ENCODE measurements around the gene IL17RC.

Gene IL17RC

DNA sequence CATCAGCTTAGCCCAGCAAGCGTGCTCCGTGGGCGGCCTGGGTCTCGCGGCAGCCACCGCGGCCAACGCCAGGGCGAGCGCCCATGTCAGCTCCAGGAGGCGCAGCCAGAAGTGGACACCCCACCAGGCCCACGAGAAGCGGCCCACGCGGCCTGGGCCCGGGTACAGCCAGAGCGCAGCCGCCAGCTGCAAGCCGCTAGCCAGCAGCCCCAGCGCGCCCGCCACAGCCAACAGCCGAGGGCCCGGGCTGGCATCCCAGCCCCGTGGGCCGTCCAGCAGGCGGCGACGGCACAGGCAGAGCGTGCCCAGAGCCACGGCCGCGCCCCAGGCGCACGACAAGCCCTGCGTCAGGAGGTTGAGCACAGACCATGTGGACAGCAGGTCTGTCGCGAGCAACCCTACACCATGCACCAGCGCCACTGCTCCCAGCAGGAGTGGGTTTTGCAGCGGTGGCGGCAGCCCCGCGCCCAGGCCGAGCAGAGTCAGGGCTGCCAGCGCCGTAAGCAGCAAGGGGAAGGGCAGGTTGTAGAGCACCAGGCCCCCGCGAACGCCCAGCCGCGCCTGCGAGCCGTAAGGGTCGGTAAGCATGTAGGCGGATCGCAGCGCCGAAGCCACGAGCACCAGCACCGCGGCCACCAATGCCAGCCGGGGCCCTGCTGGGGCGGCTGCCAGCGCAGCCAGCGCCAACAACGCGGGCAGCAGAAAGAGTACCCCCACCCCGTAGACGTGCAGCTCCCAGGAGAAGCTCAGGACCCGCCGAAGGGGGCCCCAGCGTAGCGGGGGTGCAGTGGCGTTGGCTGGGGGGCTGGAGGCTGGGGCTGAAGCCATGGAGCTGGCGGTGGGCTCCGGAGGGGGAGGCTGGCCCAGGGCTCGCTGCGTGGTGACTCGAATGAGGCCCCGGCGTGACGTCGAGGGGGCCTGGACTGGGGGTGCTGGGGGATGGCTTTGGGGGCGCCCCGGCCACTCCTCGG lies 30.4 kb downstream of the IL17RC start:
- no peak for DNase-seq

DNA sequence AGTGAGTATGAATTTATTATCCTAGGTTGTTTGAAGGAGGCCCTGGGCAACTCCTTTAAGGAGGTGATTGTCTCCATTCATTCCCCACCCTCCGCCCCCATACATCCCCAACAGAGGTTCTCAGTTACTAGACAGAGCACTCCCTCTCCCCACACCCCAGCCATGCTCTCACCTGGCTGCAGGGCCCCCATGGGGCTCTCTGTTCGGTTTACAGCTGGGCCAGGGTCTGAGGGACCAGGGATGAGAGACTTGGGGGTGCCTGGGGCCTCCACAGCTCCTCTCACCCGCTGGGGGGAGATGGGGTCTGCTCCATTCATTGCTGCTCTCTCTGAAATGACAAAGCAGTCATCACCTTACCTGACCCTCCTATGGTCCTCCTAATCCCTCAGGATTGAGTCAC lies 31.7 kb downstream of the IL17RC start:
- DNase-seq, result no peak

DNA sequence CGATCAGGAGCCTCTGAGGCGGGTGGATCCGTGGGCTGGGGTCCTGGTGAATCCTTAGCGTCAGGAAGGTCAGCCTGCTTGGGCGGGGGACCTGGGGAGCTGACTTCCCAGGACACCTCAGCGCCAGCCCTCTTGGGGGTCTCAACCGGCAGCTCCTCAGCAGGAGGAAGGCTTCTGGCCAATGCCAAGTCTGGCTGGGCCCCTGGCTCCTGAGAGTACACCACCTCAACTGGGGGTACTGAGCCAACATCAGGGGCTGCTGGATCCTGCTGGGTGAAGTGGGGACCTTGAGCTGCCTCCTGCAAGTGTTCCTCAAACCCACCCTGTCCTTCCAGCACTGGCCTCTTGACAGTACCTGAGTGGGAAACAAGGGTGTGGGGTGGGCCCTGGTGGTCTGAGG lies 32.2 kb downstream of the IL17RC start:
- DNase-seq, result no peak

DNA sequence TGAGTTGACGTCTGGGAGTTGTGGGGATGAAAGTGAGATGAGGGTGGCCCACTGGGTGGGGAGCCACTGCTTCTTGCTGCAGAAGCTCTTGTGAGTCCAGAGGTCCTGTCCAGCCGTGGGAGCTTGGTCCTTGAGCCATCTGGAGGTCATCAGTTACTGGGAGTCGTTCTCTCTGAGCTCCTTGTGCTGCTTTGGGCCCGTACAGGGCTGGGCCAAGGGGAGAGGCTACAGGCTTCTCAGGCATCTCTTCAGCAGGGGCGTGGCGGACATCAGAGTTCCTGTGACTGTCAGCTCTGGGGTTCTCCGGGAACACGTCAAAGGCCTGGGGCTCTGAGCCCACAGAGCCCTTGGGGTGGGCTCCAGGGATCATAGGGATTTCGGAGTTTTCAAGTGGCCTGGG lies 32.7 kb downstream of the IL17RC start:
- DNase-seq, result no peak

DNA sequence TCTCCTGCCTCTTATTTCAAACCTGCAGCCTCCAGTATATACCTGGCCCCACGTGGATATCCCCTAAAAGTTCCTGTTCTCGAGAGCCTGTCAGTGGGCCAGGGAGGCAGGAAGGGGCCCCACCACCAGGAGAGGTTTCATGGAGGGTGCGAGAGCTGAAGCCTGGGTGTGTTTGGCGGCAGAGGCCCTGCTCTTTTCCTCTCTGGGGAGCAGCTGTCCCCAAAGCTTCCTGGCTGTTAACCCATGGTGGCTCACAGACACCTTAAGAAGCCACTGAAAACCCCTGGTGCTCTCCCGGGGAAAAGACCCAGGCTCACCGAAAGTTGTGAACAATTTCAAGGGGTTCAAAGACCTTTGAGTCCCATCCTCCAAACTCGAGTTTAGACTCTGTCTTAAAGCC lies 34.2 kb downstream of the IL17RC start:
- DNase-seq, result no peak

DNA sequence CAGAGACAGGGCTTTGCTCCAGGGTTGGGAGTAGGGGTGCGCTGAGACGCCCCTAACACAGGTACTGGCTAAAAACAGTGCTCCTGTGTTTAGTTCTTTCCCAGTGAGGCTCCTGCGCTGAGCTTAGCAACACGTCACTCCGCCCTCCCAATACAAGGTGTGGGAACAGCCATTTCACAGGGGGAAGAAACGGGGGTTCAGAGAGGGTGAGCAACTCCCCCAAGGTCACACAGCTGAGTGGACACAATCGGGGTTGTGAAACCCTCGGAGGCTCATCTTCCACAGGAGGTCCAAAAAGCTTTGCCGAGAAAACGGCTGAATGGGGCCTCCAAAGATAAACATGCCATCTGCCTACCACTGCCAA lies 34.7 kb downstream of the IL17RC start:
- no peak for DNase-seq

DNA sequence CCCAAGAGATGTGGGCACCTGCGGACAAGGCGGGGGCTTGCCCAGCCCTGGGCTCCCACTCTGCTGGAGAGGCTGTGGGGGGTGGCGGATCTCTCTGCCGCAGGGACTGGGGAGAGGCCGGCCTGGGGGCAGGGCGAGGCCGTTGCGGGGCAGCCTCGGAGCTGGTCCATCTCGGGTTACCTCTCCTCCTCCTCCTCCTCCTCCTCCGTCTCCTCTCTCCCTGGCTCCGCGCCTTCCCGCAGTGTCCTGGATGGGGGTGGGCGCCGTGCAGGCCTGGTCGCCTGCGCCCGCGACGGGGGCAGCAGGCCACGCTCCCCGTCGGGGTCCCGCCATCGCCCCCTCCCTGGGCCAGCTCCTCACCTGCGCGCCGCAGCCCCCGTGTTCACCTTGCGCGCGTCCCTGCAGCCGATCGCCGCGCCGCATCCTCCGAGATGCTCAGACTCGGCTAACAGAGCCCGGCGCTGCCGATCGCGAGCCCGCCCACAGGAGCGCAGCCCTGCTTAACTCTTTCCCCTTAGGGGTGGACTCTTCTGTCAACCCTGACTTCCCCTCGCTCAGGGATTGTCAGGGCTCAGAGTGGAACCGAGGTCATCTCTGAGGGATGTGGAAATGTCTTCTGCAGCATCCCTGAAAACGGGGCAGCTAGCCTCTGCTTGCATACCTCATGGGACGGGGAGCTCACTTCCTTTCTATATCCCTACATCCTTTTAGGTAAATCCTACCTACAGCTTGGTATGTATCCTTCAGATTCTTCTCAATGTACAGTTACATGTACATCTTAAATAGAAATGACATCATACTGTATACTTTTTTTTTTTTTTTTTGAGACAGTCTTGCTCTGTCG lies 35.3 kb downstream of the IL17RC start, which contains the start of gene PRRT3:
TSS of gene PRRT3 (minus strand) at position 447 of the 844 bp plus-strand sequence. CDS start 2,293 bp downstream, outside the sequence.
- DNase-seq, result peak; percentile 36

DNA sequence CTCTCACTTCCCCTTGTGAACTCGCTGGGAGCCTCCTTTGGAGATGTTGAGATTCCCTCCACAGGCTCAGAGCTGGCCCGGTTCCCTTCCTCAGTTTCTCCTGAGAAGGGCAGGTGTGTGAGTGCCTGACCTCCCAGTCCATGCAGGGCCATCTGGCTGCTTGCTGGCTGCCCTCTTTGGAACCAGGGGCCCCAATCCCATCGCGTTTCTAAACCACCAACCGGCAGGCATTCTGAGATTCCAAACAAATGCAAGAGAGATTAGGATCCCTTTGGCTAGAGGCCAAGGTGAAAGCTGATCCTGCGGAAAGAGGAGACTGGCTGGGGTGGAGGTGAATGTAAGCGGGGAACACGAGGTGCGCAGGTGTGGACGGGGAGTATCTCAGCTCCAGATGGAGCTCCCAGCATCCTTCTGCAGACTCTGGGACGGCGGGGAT lies 38.2 kb downstream of the IL17RC start:
- no peak for DNase-seq

DNA sequence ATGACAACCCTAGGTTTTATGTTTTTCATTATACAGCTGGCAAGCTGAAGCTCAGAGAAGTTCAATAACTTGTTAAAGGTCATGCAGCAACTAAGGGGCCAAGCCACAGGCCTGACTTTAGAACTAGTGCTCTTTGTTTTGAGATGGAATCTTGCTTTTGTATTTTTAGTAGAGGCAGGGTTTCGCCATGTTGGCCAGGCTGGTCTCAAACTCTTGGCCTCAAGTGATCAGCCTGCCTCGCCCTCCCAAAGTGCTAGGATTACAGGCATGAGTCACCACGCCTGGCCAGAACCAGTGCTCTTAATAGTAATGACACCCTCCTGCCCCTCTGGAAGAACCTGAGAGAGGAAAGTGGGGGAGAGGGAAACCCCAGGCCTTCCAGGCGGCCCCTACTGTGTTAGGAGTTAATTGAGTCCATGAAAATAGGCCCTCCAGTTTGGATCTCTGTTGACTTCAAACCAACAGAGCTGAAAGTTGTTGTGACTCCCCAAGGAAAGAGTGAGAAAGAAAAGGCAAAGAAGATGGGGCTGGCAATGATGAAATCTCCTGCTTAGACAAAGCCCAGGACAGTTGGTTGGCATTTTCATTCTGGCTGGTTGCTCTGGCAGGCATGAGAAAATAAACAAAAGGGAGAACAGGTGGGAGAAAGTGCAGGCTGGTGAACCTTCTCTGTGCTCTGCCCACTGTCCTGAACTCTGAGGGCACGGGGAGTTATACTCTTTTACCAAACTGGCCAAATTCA lies 38.9 kb downstream of the IL17RC start:
- DNase-seq, result no peak

DNA sequence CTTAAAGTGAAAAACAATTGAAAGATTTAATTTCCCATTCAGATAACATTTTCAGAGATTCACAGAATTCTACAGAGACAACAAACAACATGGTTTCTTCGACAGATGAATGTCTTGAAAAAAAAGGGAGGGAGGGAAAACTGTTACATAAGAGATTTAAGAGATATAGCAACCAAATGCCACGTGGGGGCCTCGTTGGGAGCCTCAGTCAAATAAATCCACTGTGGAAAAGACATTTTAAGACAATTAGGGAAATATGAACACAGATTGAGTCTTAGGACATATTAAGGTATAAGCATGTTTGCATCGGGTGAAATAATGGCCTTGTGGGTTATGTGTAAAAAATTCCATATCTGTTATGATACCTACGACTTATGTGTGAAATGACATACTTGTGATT lies 40.3 kb downstream of the IL17RC start:
- DNase-seq, result no peak

DNA sequence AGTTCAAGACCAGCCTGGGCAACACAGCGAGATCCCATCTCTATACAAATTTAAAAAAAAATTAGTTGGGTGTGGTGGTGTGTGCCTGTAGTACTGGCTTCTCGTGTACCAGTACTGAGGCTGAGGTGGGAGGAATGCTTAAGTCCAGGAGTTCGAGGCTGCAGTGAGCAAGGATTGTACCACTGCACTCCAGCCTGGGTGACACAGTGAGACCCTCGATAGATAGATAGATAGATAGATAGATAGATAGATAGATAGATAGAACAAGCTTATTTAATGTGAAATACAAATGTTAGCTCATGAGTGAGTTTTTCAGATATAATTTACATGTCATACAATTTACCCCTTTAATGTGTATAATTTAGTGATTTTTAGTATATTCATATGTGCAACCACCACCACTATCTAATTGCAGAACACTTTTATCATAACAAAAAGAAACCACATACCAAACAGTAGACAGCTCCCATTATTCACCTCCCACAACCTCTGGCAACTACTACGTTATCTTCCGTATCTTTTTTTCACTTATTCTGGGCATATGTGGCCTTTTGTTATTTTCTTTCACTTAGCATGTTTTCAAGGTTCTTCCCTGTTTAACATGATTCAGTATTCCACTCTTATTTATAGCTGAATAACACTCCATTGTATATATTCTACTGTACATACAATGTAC lies 48.4 kb downstream of the IL17RC start:
- no peak for DNase-seq

DNA sequence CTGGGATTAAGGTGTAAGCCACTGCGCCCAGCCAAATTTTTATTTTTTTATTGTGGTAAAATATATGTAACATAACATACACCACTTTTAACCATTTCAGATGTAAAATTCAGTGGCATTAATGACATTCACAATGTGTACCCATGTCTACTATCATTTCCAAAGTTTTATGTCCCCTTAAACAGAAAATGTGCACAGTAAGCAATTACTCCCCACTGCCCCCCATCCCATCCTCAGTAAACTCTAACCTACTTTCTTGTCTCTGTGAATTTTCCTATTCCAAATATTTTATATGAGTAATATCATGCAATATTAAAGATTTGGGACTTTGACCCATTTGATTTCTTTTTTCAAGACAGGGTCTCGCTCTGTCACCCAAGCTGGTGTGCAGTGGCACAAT lies 49.9 kb downstream of the IL17RC start:
- no peak for DNase-seq

DNA sequence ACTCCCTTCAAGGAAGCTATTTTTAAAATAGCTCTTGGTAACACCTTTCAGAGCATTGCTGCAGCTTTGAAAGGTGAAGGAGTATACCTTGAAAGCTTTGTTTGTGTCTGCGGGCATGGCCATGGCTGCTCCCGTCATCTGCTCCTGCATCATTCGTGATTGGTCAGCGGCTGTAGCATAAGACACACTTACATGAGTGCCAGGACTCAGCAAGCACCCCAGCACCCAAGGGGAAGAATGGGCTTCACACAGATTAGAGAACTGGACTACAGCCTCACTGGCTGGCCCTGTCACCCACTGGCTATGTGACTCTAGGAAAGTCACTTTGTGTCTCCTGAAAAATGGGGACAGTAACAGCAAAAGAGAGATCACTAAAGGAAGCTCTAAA lies 52.7 kb downstream of the IL17RC start:
- no peak for DNase-seq

DNA sequence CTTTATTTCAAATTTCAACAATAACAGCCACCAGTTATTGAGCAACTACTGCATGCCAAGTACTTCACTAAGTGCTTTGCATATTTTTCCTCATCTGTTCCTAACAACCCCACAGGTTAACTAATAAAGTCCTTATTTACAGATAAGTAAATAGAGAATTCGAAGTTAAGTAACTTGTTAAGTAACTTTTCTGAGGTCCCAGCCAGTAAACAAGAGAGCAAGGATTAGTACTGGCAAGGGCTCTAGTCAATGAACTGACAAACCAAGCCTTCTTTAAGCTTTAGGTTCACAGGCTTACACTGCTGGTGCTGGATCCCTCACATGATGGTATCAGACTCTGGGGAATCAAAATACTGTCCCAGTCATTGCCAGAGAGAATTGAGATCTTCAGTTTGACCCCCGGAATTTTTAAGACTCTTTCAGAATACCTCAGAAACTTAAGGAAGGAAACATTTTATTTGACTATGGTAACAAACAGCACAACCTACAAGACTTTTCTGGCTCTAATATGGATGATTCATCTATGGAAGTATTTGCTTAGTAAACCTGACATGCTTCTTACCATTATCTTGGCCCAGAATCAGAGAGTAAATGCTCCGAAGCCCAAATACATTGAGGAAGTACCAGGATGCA lies 53.2 kb downstream of the IL17RC start:
- no peak for DNase-seq

DNA sequence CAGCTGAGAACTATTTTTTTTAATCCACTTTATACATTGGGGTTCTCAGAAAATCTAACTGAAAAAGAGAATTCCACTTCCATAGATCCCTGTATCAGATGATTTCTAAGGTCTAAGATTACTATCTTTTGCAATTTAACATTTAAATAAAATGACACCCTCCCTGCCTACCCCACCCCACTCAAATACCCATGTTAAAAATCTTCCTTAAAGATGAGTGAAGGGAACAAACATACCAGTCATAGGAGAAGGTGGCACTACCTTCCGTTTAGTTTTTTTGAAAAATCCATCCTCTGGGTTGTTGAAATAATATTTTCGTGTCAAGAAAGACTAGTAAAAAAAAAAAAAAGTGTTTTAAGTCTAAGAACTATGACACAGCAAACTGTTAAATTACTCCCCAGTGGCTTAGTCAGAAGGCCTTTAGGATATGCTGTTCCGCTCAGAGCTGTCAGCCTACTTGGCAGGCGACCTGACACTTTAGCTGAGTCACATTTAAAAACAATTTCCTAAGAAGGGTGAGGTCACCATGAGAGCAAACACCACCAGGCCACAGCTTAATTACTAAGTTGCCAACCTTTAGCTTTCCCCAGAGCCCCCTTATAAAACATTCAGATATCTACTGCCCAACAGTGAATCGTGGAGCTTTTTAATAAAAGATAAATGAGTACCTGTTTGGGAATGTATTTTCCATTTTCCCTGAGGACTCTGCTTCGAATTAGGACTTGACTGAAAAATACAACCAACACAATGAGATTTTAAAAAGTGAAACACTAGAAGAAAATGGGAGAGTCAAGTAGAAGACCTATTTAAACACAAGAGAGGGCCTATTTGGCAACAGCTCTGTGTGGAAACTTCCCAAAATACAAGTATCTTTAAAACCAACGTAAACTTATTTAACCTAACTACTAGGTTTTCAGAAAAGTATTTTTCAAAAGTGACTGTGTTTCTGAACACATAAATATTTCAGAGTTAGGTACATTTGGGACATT lies 60.1 kb downstream of the IL17RC start:
- DNase-seq, result peak; percentile 43

DNA sequence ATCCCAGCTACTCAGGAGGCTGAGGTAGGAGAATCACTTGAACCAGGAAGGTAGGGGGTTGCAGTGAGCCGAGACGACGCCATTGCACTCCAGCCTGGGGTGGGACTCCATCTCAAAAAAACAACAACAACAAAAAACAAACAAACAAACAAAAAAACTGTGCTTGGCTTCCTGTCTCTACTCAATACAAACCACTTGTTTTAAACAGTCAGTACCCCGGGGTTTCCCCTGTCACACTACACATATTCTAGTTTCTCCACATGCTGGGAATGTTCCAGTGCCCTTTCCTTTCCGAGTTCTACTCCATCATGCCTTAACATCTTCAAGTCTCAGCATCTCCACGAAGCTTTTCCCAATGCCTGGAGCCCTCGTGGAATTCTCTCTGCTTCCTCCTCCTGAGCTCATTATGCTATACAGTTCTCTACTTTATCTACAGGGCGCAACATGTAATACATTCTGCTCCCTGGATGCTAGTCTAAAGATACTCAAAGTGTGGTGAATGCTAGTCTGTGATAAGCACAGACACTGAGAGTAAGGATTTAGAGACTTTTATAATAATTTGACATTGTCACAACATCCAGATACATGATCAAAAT lies 61.9 kb downstream of the IL17RC start:
- no peak for DNase-seq

DNA sequence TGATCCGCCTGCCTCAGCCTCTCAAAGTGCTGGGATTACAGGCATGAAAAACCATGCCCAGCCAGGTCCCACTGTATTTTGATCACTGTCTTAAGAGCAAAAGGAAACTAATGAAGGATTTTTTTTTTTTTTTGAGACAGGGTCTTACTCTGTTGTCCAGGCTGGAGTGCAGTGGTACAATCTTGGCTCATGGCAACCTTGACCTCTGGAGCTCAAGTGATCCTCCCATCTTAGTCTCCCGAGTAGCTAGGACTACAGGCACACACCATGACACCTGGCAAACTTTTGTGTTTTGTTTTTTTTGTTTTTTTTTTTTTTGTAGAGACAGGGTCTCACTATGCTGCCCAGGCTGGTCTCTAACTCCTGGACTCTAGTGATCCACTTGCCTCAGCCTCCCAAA lies 63.4 kb downstream of the IL17RC start:
- DNase-seq, result no peak

Measured in CD4-positive, alpha-beta T cell treated with Interleukin-4 for 4 hours (primary cell).